ENCODE measurements around the gene DGUOK.

The DGUOK gene

GRCh38 chr2:73915437-73915993 is 11.2 kb upstream of the DGUOK start:
- Histone ChIP-seq H3K36me3 (peaks cover 75 to 86% (median 76%) of the 10 kb centered on the region in 3 donors), H3K27ac (no peak overlapping the region), H3K27me3 (no peaks in the 10 kb centered on the region), H3K4me3 (no peak overlapping the region), H3K4me1 (no peaks in the 10 kb centered on the region), H3K9me3 (no peaks in the 10 kb centered on the region)
- TF ChIP-seq CTCF (IDR thresholded peaks at IDR 0.05) = no peak
- DNase-seq = no peak
- intact Hi-C loops (cut with DNase I; ENCODE audit: low total_unique reads) = no loop called here

GRCh38 chr2:73916666-73917065 is 10.0 kb upstream of the DGUOK start:
- Histone ChIP-seq H3K4me1 (no peaks in the 10 kb centered on the region), H3K9me3 (no peaks in the 10 kb centered on the region), H3K27ac (no peak overlapping the region), H3K4me3 (no peak overlapping the region), H3K27me3 (no peaks in the 10 kb centered on the region), H3K36me3 (peaks cover 64 to 75% (median 67%) of the 10 kb centered on the region in 3 donors)
- no peak for TF ChIP-seq CTCF (IDR thresholded peaks at IDR 0.05)
- intact Hi-C loops (cut with DNase I; ENCODE audit: low total_unique reads) = no loop called here
- DNase-seq = no peak

- no peaks in the 10 kb centered on the region for H3K4me1 ChIP-seq
- H3K27ac ChIP-seq = no peak overlapping the region
- no peak for DNase-seq
- H3K36me3 ChIP-seq = peaks cover 57 to 69% (median 61%) of the 10 kb centered on the region in 3 donors
- intact Hi-C loops (cut with DNase I; ENCODE audit: low total_unique reads) = no loop called here
- no peaks in the 10 kb centered on the region for H3K9me3 ChIP-seq
- no peaks in the 10 kb centered on the region for H3K27me3 ChIP-seq
- TF ChIP-seq CTCF (IDR thresholded peaks at IDR 0.05) = no peak
- no peak overlapping the region for H3K4me3 ChIP-seq
These were observed 9.4 kb upstream of the DGUOK start for GRCh38 chr2:73917296-73917695.

GRCh38 chr2:73917696-73918207 is 8.9 kb upstream of the DGUOK start:
- intact Hi-C loops (cut with DNase I; ENCODE audit: low total_unique reads) = no loop called here
- no peak overlapping the region for H3K27ac ChIP-seq
- no peak for TF ChIP-seq CTCF (IDR thresholded peaks at IDR 0.05)
- no peak for DNase-seq
- H3K9me3 ChIP-seq = no peaks in the 10 kb centered on the region
- no peak overlapping the region for H3K4me3 ChIP-seq
- no peaks in the 10 kb centered on the region for H3K4me1 ChIP-seq
- no peaks in the 10 kb centered on the region for H3K27me3 ChIP-seq
- peaks cover 53 to 64% (median 59%) of the 10 kb centered on the region in 3 donors for H3K36me3 ChIP-seq

- no peaks in the 10 kb centered on the region for H3K27me3 ChIP-seq
- H3K4me1 ChIP-seq = no peaks in the 10 kb centered on the region
- H3K9me3 ChIP-seq = no peaks in the 10 kb centered on the region
- H3K27ac ChIP-seq = no peak overlapping the region
- no peak overlapping the region for H3K4me3 ChIP-seq
- intact Hi-C loops (cut with DNase I; ENCODE audit: low total_unique reads) = no loop called here
- TF ChIP-seq CTCF (IDR thresholded peaks at IDR 0.05) = no peak
- DNase-seq = no peak
- peaks cover 45 to 56% (median 51%) of the 10 kb centered on the region in 3 donors for H3K36me3 ChIP-seq
These were observed 7.8 kb upstream of the DGUOK start for GRCh38 chr2:73918856-73919255.

All from tibial artery (tissue), 4 donors.